Caco-2 (cell line): ENCODE data around the gene FRAS1. TPM values are rescaled to one million over a fixed set of nuclear protein-coding genes. Genes with fewer than 3 reads are reported as not detected.

Experiments used
- BruUV-seq: library from RNA; stranded (reverse); fragments of 400-500 nt; replicated peaks from 2 replicates; lab custom pipeline; 2021; lab: Mats Ljungman, UMichigan
- CTCF ChIA-PET: fragments of 300-600 bp; sonication (Branson Sonifier 250); formaldehyde crosslinking; loops from one replicate; lab custom pipeline; 2022; ENCODE audit warnings: antibody characterized with exemption; lab: Charles Lee
- POLR2A ChIA-PET: fragments of 300-600 bp; sonication (Branson Sonifier 250); formaldehyde crosslinking; loops from one replicate; lab custom pipeline; 2022; ENCODE audit warnings: antibody characterized with exemption; lab: Charles Lee
- DNase-seq, 2 experiments: peaks; one replicate each; pipeline versions ENCODE4 v3.0.0 to v3.0.0-alpha.2; 2020 to 2022
- H3K27me3 ChIP-seq: replicated peaks from 2 replicates; pipeline ENCODE4 v1.6.0; 2011; ENCODE audit warnings: low read length; ENCODE audit not compliant: control insufficient read depth, insufficient read depth
- H3K36me3 ChIP-seq: 2 replicates; pipeline ENCODE4 v1.5.1; 2011; ENCODE audit warnings: low read length; ENCODE audit not compliant: control insufficient read depth, insufficient read depth
- H3K4me1 ChIP-seq: fragments of 250-450 bp; sonication (Bioruptor Pico); 2 replicates; pipeline ENCODE4 v1.5.1; 2020; ENCODE audit warnings: mild to moderate bottlenecking
- H3K4me3 ChIP-seq: 2 replicates; pipeline ENCODE4 v1.5.1; 2011; ENCODE audit warnings: low read depth, mild to moderate bottlenecking, control low read depth, low read length
- H3K9me3 ChIP-seq: fragments of 250-450 bp; sonication (Bioruptor Pico); 2 replicates; pipeline ENCODE4 v1.5.1; 2020; ENCODE audit warnings: mild to moderate bottlenecking, moderate library complexity
- H3K27ac Mint-ChIP-seq: one replicate; pipeline ENCODE4 v1.8.0; 2022; ENCODE audit warnings: mixed read lengths; ENCODE audit not compliant: unreplicated experiment
- H3K27me3 Mint-ChIP-seq: one replicate; pipeline ENCODE4 v1.8.0; 2022; ENCODE audit warnings: mixed read lengths; ENCODE audit not compliant: insufficient read depth, unreplicated experiment
- H3K36me3 Mint-ChIP-seq: one replicate; pipeline ENCODE4 v1.8.0; 2022; ENCODE audit warnings: mild to moderate bottlenecking, mixed read lengths; ENCODE audit not compliant: insufficient read depth, unreplicated experiment
- H3K4me1 Mint-ChIP-seq: one replicate; pipeline ENCODE4 v1.8.0; 2022; ENCODE audit warnings: low read depth, mixed read lengths; ENCODE audit not compliant: unreplicated experiment
- H3K4me3 Mint-ChIP-seq: one replicate; pipeline ENCODE4 v1.8.0; 2022; ENCODE audit warnings: mild to moderate bottlenecking, moderate library complexity, mixed read lengths; ENCODE audit not compliant: unreplicated experiment
- H3K9me3 Mint-ChIP-seq: one replicate; pipeline ENCODE4 v1.8.0; 2022; ENCODE audit warnings: mixed read lengths; ENCODE audit not compliant: unreplicated experiment
- CTCF ChIP-seq, 2 experiments: fragments of 200-600 bp in 1 of 2; IDR thresholded peaks; 1 replicate in 1 of 2; 2 replicates in 1 of 2; pipeline versions ENCODE4 v1.5.1 to v1.8.0; 2011 to 2022; ENCODE audit warnings: antibody characterized with exemption in 1 of 2, control low read depth in 1 of 2, inconsistent platforms in 1 of 2, low read depth in 1 of 2, low read length in 1 of 2, mild to moderate bottlenecking in 1 of 2, moderate library complexity in 1 of 2; ENCODE audit not compliant: insufficient read depth in 1 of 2, severe bottlenecking in 1 of 2, unreplicated experiment in 1 of 2
- intact Hi-C: fragments of 100-400 bp; cut with micrococcal nuclease; formaldehyde crosslinking; loops from one replicate; pipeline ENCODE4 v1.10.0; 2022; ENCODE audit not compliant: unreplicated experiment
- total RNA-seq: library from RNA; stranded (reverse); gene quantifications from 2 replicates; pipeline ENCODE4 v1.2.3, GENCODE V29; 2022

The FRAS1 gene
- total RNA-seq, 1 experiment from 2014 or later: 40.8 TPM

DNA sequence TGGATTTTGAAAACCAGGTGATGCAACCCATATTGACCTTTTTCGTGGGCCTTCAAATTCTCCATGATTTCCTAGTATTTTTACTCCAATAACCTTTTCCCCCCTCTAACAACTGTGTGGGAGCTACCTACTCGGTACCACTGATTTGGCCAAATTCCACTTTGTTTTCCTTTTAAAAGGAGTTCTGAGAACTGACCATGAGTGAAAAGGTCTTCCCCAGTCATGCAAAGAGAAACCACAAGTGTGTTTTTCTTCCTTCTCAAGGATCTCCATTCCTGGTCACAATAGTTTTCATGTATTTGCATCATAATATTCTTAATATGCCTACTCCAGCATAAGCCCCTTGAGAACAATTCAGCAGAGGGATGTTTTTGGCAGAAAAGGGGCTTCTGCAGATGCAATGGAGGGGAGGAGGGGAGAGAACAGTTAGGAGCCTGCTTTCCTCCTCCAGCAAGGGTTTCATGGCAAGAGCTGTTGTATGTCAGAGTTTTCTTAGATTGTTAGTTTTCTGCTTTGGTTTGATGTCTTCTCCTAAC lies 299.2 kb downstream of the FRAS1 start:
- no peak overlapping the region for H3K4me3 Mint-ChIP-seq
- no peaks in the 10 kb centered on the region for H3K27me3 Mint-ChIP-seq
- no peaks in the 10 kb centered on the region for H3K4me1 Mint-ChIP-seq
- ChIA-PET CTCF (no interaction called here), POLR2A (no interaction called here)
- Histone ChIP-seq H3K4me1 (no peaks in the 10 kb centered on the region), H3K4me3 (no peak overlapping the region), H3K9me3 (no peaks in the 10 kb centered on the region), H3K36me3 (no peaks in the 10 kb centered on the region), H3K27me3 (no peaks in the 10 kb centered on the region)
- no peak for DNase-seq
- no peaks in the 10 kb centered on the region for H3K9me3 Mint-ChIP-seq
- intact Hi-C loops: no loop called here
- no peaks in the 10 kb centered on the region for H3K36me3 Mint-ChIP-seq
- no peak for TF ChIP-seq CTCF (IDR thresholded peaks at IDR 0.05; ENCODE audit: insufficient read depth in 1 of 2, low read depth in 1 of 2, low read length in 1 of 2, severe bottlenecking in 1 of 2, unreplicated experiment in 1 of 2)
- no TSS peak for BruUV-seq
- no peak overlapping the region for H3K27ac Mint-ChIP-seq

DNA sequence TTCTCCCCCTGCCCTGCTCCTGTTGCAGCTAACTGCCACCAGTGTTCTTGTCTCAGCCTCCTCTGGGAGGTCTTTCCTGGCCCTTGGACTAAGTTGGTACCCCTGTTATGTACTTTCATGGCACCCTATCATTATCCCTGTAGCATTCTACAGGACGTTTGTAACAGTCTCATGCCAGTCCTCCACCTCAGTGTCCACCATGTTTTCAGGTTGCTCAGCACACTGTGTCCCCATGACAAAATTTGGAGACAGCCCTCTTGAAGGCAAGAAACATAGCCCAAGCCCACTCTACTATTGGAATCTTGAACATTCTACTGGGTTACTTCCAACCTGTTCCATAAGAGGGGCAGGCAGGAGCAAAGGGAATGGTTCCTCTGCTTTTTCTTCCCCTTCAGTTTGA lies 300.0 kb downstream of the FRAS1 start:
- H3K27me3 Mint-ChIP-seq: no peaks in the 10 kb centered on the region
- no peak for DNase-seq
- H3K4me1 ChIP-seq: no peaks in the 10 kb centered on the region
- intact Hi-C loops: no loop called here
- no peak overlapping the region for H3K4me3 ChIP-seq
- H3K36me3 Mint-ChIP-seq: no peaks in the 10 kb centered on the region
- ChIA-PET CTCF (no interaction called here), POLR2A (no interaction called here)
- H3K9me3 Mint-ChIP-seq: no peaks in the 10 kb centered on the region
- no peak overlapping the region for H3K27ac Mint-ChIP-seq
- TF ChIP-seq CTCF (IDR thresholded peaks at IDR 0.05; ENCODE audit: insufficient read depth in 1 of 2, low read depth in 1 of 2, low read length in 1 of 2, severe bottlenecking in 1 of 2, unreplicated experiment in 1 of 2): no peak
- no peaks in the 10 kb centered on the region for H3K4me1 Mint-ChIP-seq
- H3K4me3 Mint-ChIP-seq: no peak overlapping the region
- no peaks in the 10 kb centered on the region for H3K9me3 ChIP-seq
- H3K36me3 ChIP-seq: no peaks in the 10 kb centered on the region
- H3K27me3 ChIP-seq: no peaks in the 10 kb centered on the region
- BruUV-seq: no TSS peak

GRCh38 chr4:78360466-78360865 lies 303.3 kb downstream of the FRAS1 start:
- BruUV-seq: no TSS peak
- no peak overlapping the region for H3K4me3 Mint-ChIP-seq
- H3K4me1 Mint-ChIP-seq: no peaks in the 10 kb centered on the region
- Histone ChIP-seq H3K4me3 (no peak overlapping the region), H3K9me3 (no peaks in the 10 kb centered on the region), H3K4me1 (no peaks in the 10 kb centered on the region), H3K27me3 (no peaks in the 10 kb centered on the region), H3K36me3 (no peaks in the 10 kb centered on the region)
- peaks cover 5% of the 10 kb centered on the region for H3K36me3 Mint-ChIP-seq
- POLR2A ChIA-PET: no interaction called here
- no peaks in the 10 kb centered on the region for H3K9me3 Mint-ChIP-seq
- no peak for TF ChIP-seq CTCF (IDR thresholded peaks at IDR 0.05; ENCODE audit: insufficient read depth in 1 of 2, low read depth in 1 of 2, low read length in 1 of 2, severe bottlenecking in 1 of 2, unreplicated experiment in 1 of 2)
- no peak for DNase-seq
- H3K27me3 Mint-ChIP-seq: no peaks in the 10 kb centered on the region
- no peak overlapping the region for H3K27ac Mint-ChIP-seq
- CTCF ChIA-PET: no interaction called here
- intact Hi-C loops: no loop called here
